HepG2 (cell line): ENCODE data around the gene WBP1. TPM values are rescaled to one million over a fixed set of nuclear protein-coding genes. Genes with fewer than 3 reads are reported as not detected.

Source experiments
- EHMT2 ChIP-seq: fragments of 200-600 bp; sonication (generic); IDR thresholded peaks from 2 replicates; pipeline ENCODE4 v1.7.0; 2017; ENCODE audit warnings: antibody characterized with exemption, low read depth, low read length, borderline replicate concordance
- FOXC1 ChIP-seq: sonication (generic); formaldehyde crosslinking; IDR thresholded peaks from 2 replicates; pipeline ENCODE4 v1.8.0; 2022; ENCODE audit warnings: mild to moderate bottlenecking, missing genetic modification reagents, borderline replicate concordance
- HDAC2 ChIP-seq: sonication (generic); formaldehyde crosslinking; IDR thresholded peaks from 2 replicates; pipeline ENCODE4 v1.4.0; 2020; ENCODE audit warnings: missing genetic modification reagents
- MTF1 ChIP-seq: sonication (generic); formaldehyde crosslinking; IDR thresholded peaks from 2 replicates; pipeline ENCODE4 v1.5.0; 2020; ENCODE audit warnings: missing genetic modification reagents
- NAIF1 ChIP-seq: sonication (generic); formaldehyde crosslinking; IDR thresholded peaks from 2 replicates; pipeline ENCODE4 v1.5.0; 2020; ENCODE audit warnings: mild to moderate bottlenecking, missing genetic modification reagents, borderline replicate concordance
- NR1H2 ChIP-seq: sonication (generic); formaldehyde crosslinking; IDR thresholded peaks from 2 replicates; pipeline ENCODE4 v1.8.1; 2022; ENCODE audit warnings: low read depth, missing genetic modification reagents, borderline replicate concordance
- NR2F2 ChIP-seq: IDR thresholded peaks from 2 replicates; pipeline ENCODE4 v1.6.1; 2012; ENCODE audit warnings: low read depth, inconsistent platforms, borderline replicate concordance
- PLRG1 ChIP-seq: fragments of 450-650 bp; conservative IDR thresholded peaks from 2 replicates; pipeline ENCODE4 v1.6.1; 2016
- SCMH1 ChIP-seq: sonication (generic); formaldehyde crosslinking; IDR thresholded peaks from 2 replicates; pipeline ENCODE4 v1.9.0; 2021; ENCODE audit warnings: missing genetic modification reagents, mild to moderate bottlenecking, borderline replicate concordance
- SMAD3 ChIP-seq: sonication (generic); formaldehyde crosslinking; IDR thresholded peaks from 2 replicates; pipeline ENCODE4 v1.4.0; 2020; ENCODE audit warnings: missing genetic modification reagents
- ZKSCAN8 ChIP-seq: IDR thresholded peaks from 2 replicates; pipeline ENCODE4 v1.6.1; 2016; ENCODE audit warnings: borderline replicate concordance, missing genetic modification reagents, missing compliant biosample characterization
- ZNF33A ChIP-seq: sonication (generic); formaldehyde crosslinking; IDR thresholded peaks from 2 replicates; pipeline ENCODE4 v1.5.1; 2020; ENCODE audit warnings: missing genetic modification reagents, mild to moderate bottlenecking, moderate library complexity, borderline replicate concordance
- polyA plus RNA-seq, 8 experiments: library from polyadenylated mRNA; depleted of rRNA in 3 of 8; stranded (reverse) in 7 of 8; unstranded in 1 of 8; fragments of >200 nt; fragmentation: Illumina TruSeq in 4 of 8; extraction: Trizol in 4 of 8; gene quantifications; 2 replicates each; pipeline versions ENCODE4 v1.2.1 to v1.2.3, GENCODE V29; 2011 to 2016; ENCODE audit warnings: low read depth in 4 of 8, missing spikeins in 1 of 8, mixed read lengths in 1 of 8; ENCODE audit not compliant: insufficient read depth in 1 of 8
- total RNA-seq, 5 experiments: library from RNA; depleted of rRNA; stranded (reverse); fragments of >200 nt; fragmentation: Illumina TruSeq; extraction: Trizol; gene quantifications; 2 replicates each; pipeline ENCODE4 v1.2.3, GENCODE V29; 2016; ENCODE audit warnings: low read depth in 1 of 5
- TF ChIP-seq, protein P1 (sequence below): sonication (generic); formaldehyde crosslinking; IDR thresholded peaks from 2 replicates; pipeline ENCODE4 v1.4.0; 2020; ENCODE audit warnings: mild to moderate bottlenecking, missing genetic modification reagents, borderline replicate concordance
- TF ChIP-seq, protein P2 (sequence below): sonication (generic); formaldehyde crosslinking; IDR thresholded peaks from 2 replicates; pipeline ENCODE4 v1.4.0; 2020; ENCODE audit warnings: missing genetic modification reagents
- TF ChIP-seq, protein P3 (sequence below): sonication (generic); formaldehyde crosslinking; IDR thresholded peaks from 2 replicates; pipeline ENCODE4 v1.8.0; 2022; ENCODE audit warnings: missing genetic modification reagents, low read depth, mild to moderate bottlenecking, borderline replicate concordance
- TF ChIP-seq, protein P4 (sequence below): IDR thresholded peaks from 2 replicates; pipeline ENCODE4 v1.6.1; 2016; ENCODE audit warnings: missing compliant biosample characterization, missing genetic modification reagents, borderline replicate concordance
- TF ChIP-seq, protein P5 (sequence below): sonication (generic); formaldehyde crosslinking; IDR thresholded peaks from 2 replicates; pipeline ENCODE4 v1.4.0; 2020; ENCODE audit warnings: mild to moderate bottlenecking, missing genetic modification reagents

WBP1 gene
- total and polyA plus RNA-seq, 2 of the 13 experiments (the other 11 are each of a cell fraction or from before 2014, with no cell fraction given): 38.8 to 85.7 TPM

DNA sequence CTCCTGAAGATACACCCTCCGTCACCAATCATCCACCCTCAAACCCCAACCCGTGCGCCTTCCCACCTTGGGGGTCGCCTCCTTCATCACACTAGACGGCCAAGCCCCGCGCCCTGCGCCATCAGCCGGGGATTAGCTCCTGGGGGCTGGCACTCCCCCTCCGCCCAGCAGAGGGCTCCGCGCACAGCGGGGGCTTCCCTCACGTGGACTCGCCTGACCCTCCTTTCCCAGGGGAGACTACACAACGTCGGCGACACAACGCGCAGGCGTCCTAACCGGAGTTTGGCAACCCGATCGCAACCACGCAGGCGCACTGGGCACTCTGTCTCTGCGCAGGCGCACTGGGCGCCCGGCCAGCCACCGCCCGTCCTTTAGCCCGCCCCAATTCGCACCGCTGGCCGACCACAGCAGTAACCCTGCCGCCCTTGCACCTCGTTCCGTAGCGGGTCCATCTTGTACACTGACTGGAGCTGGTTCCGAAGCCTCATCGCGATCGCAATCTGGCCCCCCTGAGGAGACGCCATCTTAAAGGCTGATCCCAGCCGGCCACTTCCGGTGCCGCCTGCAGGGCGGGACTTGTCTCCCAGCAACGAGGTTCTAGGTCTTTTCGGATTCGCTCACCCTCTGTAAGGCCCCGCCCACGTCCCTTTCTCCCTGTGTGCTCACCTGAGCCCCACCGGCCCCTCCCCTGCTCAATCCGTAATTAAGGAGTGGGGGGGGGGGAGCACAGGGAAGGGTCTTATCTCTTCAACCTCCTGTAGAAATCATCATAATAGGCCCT, 49.1 kb downstream of the WBP1 start, which contains the start of gene PCGF1 (continued):
- TF ChIP-seq, protein P1, sequence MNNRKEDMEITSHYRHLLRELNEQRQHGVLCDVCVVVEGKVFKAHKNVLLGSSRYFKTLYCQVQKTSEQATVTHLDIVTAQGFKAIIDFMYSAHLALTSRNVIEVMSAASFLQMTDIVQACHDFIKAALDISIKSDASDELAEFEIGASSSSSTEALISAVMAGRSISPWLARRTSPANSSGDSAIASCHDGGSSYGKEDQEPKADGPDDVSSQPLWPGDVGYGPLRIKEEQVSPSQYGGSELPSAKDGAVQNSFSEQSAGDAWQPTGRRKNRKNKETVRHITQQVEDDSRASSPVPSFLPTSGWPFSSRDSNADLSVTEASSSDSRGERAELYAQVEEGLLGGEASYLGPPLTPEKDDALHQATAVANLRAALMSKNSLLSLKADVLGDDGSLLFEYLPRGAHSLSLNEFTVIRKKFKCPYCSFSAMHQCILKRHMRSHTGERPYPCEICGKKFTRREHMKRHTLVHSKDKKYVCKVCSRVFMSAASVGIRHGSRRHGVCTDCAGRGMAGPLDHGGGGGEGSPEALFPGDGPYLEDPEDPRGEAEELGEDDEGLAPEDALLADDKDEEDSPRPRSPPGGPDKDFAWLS (CRISPR knock-in tag): no peak
- TF ChIP-seq PLRG1 (no peak), ZKSCAN8 (CRISPR knock-in tag) (peak; percentile 13; the same call in 1 of the 2 replicates), ZNF33A (CRISPR knock-in tag) (no peak), HDAC2 (CRISPR knock-in tag) (peak; percentile 74), SMAD3 (0 out of 2 replicates have a peak, but pooled peaks have one; percentile 15), NR2F2 (no peak), EHMT2 (no peak), NAIF1 (CRISPR knock-in tag) (peak; percentile 14; the same call in 1 of the 2 replicates), FOXC1 (CRISPR knock-in tag) (0 out of 2 replicates have a peak, but pooled peaks have one; percentile 41), SCMH1 (CRISPR knock-in tag) (no peak), MTF1 (CRISPR knock-in tag) (no peak), NR1H2 (no peak; the same call in 1 of the 2 replicates)
- TF ChIP-seq, protein P2, sequence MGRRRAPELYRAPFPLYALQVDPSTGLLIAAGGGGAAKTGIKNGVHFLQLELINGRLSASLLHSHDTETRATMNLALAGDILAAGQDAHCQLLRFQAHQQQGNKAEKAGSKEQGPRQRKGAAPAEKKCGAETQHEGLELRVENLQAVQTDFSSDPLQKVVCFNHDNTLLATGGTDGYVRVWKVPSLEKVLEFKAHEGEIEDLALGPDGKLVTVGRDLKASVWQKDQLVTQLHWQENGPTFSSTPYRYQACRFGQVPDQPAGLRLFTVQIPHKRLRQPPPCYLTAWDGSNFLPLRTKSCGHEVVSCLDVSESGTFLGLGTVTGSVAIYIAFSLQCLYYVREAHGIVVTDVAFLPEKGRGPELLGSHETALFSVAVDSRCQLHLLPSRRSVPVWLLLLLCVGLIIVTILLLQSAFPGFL (CRISPR knock-in tag): no peak
- TF ChIP-seq, protein P3, sequence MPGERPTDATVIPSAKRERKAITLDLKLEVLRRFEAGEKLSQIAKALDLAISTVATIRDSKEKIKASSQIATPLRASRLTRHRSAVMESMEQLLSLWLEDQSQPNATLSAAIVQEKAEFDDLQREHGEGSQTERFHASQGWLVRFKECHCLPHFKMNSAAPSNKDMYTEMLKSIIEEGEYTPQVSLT (CRISPR knock-in tag): no peak; the same call in 1 of the 2 replicates
- TF ChIP-seq, protein P4, sequence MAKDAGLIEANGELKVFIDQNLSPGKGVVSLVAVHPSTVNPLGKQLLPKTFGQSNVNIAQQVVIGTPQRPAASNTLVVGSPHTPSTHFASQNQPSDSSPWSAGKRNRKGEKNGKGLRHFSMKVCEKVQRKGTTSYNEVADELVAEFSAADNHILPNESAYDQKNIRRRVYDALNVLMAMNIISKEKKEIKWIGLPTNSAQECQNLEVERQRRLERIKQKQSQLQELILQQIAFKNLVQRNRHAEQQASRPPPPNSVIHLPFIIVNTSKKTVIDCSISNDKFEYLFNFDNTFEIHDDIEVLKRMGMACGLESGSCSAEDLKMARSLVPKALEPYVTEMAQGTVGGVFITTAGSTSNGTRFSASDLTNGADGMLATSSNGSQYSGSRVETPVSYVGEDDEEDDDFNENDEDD (CRISPR knock-in tag): peak; percentile 79
- TF ChIP-seq, protein P5, sequence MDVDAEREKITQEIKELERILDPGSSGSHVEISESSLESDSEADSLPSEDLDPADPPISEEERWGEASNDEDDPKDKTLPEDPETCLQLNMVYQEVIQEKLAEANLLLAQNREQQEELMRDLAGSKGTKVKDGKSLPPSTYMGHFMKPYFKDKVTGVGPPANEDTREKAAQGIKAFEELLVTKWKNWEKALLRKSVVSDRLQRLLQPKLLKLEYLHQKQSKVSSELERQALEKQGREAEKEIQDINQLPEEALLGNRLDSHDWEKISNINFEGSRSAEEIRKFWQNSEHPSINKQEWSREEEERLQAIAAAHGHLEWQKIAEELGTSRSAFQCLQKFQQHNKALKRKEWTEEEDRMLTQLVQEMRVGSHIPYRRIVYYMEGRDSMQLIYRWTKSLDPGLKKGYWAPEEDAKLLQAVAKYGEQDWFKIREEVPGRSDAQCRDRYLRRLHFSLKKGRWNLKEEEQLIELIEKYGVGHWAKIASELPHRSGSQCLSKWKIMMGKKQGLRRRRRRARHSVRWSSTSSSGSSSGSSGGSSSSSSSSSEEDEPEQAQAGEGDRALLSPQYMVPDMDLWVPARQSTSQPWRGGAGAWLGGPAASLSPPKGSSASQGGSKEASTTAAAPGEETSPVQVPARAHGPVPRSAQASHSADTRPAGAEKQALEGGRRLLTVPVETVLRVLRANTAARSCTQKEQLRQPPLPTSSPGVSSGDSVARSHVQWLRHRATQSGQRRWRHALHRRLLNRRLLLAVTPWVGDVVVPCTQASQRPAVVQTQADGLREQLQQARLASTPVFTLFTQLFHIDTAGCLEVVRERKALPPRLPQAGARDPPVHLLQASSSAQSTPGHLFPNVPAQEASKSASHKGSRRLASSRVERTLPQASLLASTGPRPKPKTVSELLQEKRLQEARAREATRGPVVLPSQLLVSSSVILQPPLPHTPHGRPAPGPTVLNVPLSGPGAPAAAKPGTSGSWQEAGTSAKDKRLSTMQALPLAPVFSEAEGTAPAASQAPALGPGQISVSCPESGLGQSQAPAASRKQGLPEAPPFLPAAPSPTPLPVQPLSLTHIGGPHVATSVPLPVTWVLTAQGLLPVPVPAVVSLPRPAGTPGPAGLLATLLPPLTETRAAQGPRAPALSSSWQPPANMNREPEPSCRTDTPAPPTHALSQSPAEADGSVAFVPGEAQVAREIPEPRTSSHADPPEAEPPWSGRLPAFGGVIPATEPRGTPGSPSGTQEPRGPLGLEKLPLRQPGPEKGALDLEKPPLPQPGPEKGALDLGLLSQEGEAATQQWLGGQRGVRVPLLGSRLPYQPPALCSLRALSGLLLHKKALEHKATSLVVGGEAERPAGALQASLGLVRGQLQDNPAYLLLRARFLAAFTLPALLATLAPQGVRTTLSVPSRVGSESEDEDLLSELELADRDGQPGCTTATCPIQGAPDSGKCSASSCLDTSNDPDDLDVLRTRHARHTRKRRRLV (CRISPR knock-in tag): peak; percentile 62
